NCI-H187 (cell line): Measurements from ENCODE around the gene MAML3.

Experiments
- DNase-seq, 2 experiments: peaks; one replicate each; lab custom pipeline; 2025; lab: John Stamatoyannopoulos, UW

MAML3 gene

DNA sequence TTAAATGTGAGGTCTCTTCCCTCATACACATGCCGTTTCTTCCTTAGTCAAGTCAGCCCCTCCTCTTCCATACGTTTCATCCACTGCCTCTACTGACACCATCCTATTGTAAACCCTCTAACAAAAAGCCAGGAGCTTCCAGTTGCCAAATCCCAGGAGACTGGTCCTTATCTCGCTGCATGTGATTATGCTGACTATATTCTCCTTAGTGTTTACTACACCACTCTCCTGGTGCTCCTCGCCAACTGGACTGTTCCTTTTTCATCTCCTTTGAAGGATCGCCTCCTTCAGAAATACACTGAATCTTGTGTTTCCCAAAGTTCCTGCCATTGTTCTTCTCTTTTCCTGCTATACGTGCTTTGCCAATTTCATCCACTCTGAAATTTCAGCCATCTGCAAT, 27.7 kb downstream of the MAML3 start:
- DNase-seq, result peak in 1 of 2 experiments; percentile 7

DNA sequence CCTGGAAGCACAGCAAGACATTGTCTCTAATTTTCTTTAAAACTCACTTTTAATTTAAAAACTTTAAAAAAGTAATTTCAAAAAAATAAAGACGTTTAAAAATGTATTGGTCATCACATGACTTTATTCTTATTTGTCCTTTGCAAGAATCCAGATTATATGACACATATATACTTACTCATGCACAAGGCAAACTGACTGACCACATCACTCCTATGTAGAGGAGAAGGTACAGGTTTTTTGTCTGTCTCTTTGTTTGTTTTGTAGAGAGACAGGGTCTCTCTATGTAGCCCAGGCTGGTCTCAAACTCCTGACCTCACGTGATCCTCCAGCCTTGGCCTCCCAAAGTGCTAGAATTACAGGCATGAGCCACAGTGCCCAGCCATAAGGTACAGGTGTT, 28.6 kb downstream of the MAML3 start:
- DNase-seq, result no peak

DNA sequence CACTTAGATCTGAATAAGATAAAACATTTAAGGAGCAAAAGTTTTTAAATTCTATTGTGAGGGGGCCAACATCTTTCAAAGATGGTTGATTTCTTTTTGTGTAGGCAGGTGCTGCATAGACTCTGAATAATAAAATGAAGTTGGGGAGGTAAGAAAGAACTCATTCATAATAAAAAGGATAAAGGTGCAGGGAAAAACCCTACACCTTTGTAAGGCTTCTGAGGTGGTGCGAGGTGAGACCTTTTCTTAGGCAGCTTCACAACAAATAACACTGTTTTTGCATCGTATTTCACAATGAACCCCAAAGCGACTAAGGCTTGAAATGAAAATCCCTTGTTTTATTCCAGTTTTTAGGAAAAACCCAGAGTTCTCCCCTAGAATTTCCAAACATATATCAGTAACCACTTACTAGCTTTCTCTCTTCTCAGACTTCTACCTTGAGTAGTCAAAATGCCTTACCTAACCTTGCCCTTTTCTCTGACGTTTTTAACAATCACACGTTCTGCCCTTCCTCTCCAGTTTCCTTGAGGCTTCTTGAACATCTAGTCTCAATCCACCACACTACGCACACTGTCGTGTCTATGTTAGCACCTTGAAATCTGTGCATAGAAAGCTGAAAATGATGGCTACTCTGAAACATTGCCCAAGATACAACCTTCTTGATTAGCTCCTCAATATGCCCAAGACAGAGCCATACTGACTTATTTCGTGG, 30.2 kb downstream of the MAML3 start:
- no peak for DNase-seq

DNA sequence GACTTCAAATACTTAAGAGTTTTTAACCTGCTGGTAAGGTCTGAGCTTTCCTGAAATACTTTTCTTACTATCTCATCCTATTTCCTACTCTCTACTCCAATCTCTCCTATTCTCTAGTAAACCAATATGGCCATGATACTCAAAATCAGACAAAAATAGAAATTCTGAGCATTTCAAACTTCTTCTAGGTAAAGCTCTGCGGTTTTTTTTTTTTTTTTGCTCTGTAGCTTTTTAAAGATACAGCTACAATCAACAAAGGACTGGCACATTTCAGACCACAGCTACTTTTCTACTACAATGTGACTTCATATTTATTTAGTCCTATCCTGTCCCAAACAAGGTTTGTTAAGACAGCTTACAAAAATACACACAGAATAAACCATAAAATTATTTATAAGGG, 31.1 kb downstream of the MAML3 start:
- DNase-seq, result no peak

DNA sequence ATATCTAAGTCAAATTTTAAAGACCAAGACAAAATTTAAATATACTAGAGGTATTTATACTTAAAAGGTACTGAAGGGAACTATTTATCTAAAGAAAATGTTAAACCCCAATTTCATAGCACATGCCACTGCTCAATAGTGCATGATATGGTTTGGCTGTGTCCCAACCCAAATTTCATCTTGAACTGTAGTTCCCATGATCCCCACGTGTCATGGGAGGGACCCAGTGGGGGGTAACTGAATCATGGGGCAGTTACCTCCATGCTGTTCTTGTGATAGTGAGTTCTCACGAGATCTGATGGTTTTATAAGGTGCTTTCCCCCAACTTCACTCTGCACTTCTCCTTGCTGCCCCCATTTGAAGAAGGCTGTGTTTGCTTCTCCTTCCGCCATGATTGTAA, 32.3 kb downstream of the MAML3 start:
- no peak for DNase-seq

DNA sequence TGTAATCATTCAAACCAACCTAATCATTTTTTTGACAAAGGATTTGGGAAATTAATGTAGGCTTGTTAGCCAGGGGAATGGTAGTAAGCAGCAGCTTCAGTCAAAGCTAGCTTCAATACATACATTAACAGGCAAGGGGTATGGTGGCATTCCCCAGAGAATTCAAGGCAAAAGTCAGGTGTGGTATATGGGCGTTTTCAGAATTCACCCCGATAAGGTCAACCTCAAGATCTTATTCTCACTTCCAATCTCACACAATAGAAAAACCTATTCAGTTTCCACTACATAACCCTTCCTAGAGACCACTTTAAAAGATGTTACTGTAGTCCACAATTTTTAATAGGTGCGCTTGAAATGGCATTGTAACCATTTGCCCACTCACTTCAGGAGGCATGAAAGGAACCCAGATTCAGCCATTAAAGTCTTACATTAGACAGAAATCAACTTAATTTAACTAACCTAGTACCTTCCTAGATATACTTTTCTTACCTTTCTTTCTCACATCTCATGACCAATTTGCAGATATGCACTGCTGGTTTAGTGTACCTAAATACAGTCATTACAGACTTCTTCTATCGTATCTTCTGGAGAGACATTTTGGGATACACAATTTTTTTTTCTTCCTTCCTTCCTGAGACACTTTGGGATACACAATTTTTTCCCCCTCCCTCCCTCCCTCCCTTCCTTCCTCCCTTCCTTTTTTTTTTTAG, 34.9 kb downstream of the MAML3 start:
- no peak for DNase-seq

DNA sequence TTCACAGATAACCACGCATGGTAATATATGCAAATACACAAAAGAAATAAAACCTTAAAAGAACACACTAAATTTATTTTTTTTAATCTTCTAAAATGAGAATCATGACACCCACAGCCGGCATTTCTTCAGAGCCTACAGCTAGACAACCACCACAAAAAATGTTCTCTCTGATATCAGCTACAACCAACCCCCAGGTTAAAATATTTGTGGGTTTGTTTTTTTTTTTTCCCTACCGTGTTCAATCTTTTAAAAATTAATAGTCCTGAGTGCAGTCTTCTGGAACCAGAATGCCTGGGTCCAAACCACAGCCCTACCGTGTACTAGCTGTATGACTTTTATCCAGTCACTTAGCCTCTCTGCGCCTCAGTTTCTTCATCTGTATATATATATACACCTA, 36.0 kb downstream of the MAML3 start:
- no peak for DNase-seq

DNA sequence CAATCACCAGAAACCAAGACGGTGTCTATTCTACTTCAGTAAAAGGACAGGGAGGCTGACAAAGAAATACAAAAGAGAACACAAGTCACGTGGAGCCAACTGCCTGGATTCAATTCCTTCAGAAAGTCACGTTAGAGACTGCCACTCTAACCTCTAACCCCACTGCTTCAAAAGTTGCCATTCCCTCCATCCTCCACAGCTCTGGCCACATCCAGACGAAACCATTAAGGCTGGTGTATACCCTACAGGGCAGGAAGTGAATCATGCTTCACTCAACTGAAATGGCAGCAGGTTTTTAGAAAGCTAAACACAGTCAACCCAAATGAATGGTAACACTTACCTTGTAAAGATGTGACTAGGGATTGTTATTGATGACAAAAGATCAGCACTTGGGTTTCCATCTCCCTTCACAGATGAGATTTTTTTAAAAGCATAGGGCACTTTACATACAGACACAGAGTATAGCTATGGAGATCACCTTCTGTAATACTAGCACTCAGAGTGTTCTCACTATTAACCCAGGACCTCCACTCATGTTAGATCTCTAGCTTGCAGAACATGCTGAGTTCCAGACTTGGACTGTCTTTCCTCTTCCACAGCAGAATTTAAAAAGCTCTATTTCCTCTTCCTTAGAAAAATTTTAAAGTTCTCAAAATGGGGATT, 37.4 kb downstream of the MAML3 start:
- no peak for DNase-seq

DNA sequence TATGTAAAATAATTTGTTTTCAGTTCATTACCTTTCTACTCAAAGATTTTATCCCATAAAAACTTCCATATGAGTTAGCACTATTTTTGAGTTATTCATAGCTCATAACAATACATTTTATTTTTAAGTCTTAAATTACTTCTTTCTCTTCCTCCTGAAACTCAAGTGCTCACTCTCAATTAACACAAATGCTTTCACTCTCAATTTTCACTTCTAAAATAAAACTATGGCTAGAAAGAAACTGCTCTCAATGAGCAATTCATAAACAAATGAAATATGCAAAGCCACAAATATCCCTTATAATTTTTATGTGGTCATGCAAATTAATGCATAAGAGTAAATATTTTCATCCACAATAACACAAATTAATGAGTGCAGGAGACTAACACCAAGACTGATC, 38.8 kb downstream of the MAML3 start:
- DNase-seq, result no peak

DNA sequence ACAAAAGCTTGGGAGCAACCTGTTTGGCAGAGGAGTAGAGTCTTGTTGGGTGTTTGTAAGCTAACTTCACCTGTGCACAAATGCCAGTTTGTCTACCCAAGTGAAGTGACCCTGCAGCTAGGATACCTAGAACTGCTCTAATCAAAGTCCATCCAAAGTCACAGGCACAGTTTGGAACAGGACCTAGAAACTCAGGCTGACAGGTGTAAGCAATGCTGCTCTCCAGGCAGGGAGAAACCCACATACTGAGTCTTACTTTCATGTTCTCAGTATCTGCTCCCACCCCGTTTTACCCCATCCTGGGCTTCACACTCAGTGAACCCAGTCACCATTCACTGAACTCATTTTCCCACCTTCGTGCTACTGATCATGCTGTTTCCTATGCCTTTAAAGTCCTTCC, 40.3 kb downstream of the MAML3 start:
- DNase-seq, result no peak

DNA sequence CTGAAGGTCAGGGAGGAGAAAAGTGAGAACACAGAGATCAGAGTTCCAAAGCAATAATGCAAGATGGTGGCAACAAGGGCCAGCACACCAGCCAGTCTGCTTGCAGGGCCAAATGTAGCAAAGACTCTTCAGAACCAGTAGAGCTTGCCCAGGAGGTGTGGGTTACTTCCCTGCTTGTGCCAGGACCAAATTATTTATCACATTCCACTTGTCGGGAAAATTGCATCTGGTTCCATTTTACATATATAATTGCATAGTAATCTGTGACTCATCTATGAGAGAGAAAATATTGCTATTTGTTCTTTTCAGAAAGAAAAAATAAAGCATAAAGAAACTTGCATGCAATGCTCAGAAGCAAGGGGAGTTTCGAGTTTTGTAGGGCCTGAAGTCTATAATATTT, 41.4 kb downstream of the MAML3 start:
- DNase-seq, result no peak

DNA sequence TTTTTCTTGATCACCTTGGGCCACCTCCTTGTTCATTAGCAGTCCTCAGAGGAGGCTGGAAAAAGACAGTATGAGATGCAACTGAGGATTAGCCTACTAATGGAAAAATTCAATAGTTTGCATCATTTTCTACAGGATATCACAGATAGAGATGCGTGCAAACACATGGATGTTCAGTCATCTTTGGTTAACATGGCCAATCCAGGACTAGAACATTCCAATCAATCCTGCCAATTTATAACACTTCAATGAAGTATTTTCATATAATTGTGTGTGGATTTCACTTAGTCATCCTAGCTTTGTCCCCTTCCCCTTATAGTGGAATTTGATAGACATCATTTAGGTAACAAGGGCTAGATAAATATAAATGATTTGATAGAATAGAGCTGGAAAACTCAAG, 42.7 kb downstream of the MAML3 start:
- no peak for DNase-seq

DNA sequence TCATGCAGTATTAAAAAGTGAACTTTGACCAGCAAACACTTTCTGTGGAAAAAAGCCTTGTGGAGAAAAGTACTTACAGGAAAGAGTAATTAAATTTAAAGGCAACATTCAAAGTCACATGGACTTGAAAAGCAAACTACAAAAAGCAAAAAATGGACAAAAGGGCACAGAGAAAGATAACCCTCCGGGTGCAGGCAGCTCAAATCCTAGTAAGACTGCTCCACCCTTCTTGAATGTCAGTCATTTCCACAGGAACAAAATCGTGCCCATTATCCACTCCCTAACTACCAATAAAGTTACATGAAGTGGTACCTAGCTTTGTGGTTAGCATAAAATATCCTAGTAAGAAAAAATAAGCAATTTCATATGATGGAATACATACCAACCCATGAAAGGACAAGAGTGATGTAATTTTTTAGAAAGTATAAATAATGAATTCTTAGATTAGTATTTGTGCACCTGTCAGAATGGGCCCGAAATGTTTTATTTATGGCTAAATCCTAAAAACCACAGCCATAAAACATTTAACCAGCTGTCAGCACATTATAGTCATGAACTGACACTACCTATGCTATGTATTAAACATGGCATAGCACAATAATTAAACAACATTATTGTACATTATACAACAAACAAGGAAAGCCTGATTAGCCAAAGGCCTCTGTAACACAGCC, 43.3 kb downstream of the MAML3 start:
- DNase-seq, result no peak

DNA sequence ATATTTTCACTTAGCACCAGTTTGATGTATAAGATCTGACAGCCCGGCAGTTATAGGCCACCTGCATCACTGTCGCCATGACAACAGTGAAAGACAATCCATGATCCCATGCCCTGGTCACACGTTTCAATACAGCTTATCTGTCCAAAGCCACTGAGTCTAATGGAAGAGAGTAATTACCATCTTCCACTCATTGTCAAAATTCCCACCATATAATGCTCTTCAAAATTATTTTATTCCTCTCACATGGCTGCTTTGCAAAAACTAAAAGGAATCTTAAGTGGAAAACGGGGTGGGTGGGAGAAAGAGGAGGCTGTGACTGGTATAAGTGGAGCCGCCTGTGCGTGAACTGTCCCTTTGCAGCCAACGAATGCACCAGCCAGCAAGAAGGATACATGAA, 44.2 kb downstream of the MAML3 start:
- peak in 1 of 2 experiments; percentile 19 for DNase-seq

DNA sequence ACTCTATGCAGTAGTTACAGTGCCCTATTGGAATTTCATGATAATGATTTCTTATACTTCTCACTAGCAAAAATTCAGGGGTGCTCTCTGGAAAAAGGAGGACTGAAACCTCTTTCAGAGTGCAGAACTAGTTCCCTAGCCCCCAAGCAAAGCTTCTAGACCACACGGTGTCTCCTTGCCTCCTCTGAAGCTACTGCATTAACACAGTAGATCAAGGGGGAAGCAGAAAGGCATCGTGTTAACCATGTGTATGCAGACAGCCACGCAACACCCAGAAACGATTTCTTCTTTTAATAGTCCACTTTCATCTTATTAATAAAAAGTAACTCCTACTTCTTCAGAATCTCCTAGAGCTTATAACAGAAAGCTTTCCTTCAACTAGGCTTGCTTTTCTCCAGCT, 44.7 kb downstream of the MAML3 start:
- no peak for DNase-seq

DNA sequence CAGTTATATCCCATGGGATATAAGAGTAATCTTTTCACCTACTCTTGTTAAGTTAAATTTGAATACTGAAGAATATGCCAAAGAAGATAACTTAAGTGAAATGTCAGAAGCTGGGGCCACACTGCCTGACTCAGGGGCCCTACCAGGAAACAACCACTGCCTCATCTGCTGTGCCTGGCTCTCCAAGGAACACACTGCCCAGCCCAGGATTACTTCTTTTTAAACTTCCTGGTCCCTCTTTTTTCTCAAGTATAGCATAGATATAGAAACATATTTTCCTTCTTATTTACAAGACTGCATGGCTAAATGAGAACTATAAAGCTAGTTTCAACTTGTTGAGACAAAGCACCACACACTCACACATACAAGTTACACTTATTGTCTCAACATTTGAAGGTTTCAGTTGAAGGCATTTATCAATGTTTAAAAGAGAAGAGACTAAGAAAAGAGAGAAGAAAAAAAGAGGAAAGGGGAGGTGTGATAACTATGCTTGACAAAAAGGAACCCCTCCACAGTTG, 45.2 kb downstream of the MAML3 start:
- DNase-seq, result no peak

DNA sequence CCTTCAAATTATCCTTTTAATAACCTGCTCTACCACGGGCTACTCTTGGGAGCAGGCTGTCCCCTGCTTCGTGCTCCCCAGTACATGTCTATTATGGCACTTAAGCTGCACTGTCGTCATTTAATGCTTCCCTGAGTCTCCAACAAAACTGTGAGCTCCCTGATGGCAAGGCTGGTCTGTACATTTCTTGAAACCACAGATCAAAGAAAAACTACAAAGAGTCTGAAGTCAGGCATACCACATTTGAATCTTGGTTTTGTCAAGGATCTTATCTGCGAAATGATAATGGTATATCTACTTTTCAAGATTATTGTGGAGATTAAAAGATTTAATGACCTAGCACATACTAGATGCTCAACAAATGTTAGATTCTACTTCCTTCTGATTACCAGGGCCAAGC, 45.7 kb downstream of the MAML3 start:
- no peak for DNase-seq

DNA sequence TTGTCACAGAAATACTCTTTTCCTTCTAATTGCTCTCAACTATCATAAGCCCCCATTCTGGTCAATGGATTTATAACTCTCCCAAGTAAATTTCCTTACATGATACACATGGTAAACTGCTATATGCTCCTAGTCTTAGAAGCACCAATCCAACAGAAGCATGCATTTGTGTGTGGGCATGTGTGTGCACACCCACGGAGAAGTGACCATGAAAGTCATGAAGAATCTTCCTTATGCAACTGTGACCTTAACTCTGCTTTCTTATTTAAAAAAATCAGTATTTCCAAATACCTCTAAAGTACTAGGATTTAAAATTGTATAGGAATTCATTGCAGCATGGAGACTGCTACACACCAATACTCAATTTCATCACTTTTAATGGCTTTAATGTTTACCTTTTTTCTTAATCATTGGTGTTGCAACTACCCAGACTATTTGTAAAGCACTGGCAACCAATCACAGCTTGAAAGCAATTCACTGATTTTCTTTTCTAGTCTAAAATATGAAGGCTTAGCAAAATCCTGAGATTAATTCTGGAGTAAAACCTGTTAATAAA, 47.6 kb downstream of the MAML3 start:
- DNase-seq, result no peak

DNA sequence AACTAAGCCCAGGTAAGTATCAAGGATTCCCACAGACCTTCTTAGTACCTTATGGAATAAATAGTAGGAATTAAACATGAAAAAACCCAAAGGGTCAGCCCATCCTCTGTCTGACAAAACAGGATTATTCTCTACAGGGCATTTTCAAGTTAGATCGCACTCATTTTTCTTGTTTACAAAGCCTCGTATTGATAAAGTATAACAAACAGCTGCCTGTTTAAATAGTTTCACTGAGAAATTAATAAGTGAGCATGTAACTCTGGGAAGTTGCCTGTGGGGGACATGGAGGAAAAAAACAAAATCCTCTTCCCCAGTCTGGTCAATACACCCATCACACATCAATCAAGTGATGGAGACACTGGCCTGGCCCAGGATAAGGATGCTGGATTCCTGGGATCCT, 48.5 kb downstream of the MAML3 start:
- DNase-seq, result no peak

DNA sequence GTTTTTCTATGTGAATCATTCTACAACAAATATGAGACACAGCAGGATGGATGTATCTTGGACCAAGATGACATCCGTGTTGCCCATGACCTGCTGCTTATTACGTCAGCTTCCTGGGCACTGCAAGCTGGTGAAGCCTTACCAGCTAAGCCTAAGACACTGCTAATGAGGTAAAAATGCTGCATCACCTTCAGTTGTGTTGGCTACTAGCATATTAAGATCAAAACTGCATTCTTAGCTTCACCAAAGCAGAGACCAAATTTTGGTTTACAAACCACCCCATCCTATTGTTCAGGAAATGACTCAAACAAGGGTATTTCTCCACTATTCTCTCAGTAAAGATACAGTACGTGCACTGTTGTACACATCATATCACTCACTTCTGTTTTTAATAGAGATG, 50.3 kb downstream of the MAML3 start:
- DNase-seq, result no peak

DNA sequence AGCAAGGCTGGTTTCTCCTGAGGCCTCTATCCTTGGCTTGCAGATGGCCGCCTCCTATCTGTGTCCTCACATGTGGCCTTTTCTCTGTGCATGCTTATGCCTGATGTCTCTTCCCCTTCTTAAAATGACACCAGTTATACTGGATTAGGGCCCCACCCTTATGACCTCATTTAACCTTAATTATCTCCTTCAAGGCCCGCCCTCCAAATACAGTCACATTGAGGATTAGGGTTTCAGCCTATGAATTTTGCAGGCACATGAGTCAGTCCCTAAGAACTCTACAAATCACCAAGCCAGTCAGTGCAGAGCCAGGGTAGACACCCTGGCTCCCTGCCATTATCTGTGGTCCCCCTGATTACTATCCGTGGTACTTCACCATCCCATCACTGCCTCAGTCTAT, 51.6 kb downstream of the MAML3 start:
- no peak for DNase-seq

DNA sequence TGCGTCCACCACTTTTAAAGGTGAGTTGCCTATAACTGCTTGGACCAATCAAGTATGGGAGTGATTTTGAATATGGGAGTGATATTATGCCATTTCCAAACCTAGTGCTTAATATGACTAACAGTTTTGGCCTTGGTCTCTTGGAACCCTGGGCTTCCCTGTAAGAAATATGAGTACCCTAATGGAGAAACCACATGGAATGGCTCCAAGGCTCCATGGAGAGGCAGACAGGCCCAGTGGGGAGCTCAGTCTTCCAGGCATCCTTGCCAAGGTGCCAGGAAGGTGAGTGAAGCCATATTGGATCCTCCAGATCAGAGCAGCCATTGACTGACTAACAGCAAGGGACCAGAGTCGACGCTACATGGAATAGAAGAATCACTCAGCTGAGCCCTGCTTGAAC, 53.2 kb downstream of the MAML3 start:
- no peak for DNase-seq
